GM12801 (cell line): Measurements from ENCODE around the gene MYPN.

Experiments
- TF ChIP-seq, protein P1 (sequence below): IDR thresholded peaks from one replicate; pipeline ENCODE4 v1.5.1; 2011; ENCODE audit warnings: control low read depth; ENCODE audit not compliant: insufficient read length; ENCODE audit errors: extremely low read depth

The MYPN gene

GRCh38 chr10:68146133-68146532 is 36.8 kb downstream of the MYPN start:
- TF ChIP-seq, protein P1, sequence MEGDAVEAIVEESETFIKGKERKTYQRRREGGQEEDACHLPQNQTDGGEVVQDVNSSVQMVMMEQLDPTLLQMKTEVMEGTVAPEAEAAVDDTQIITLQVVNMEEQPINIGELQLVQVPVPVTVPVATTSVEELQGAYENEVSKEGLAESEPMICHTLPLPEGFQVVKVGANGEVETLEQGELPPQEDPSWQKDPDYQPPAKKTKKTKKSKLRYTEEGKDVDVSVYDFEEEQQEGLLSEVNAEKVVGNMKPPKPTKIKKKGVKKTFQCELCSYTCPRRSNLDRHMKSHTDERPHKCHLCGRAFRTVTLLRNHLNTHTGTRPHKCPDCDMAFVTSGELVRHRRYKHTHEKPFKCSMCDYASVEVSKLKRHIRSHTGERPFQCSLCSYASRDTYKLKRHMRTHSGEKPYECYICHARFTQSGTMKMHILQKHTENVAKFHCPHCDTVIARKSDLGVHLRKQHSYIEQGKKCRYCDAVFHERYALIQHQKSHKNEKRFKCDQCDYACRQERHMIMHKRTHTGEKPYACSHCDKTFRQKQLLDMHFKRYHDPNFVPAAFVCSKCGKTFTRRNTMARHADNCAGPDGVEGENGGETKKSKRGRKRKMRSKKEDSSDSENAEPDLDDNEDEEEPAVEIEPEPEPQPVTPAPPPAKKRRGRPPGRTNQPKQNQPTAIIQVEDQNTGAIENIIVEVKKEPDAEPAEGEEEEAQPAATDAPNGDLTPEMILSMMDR: no peak

DNA sequence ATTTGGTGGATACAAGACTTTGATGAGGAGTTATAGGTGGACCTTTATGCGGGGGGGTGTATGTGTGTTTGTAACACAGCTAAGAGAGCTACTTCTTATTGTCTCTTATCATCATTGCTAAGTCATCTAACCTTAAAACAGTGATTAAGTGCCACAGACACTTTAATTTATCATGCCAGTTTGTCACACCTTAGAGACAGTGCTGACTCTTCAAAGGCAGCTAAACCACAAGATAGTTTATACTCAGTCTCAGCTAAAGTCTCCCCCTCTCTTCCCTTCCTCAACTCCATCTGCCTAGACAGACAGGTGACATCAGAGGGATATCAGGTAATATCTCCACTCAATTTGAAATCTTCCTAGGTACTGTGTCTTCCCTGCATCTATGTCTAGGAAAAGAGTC is 42.2 kb downstream of the MYPN start:
- TF ChIP-seq, protein P1: no peak

DNA sequence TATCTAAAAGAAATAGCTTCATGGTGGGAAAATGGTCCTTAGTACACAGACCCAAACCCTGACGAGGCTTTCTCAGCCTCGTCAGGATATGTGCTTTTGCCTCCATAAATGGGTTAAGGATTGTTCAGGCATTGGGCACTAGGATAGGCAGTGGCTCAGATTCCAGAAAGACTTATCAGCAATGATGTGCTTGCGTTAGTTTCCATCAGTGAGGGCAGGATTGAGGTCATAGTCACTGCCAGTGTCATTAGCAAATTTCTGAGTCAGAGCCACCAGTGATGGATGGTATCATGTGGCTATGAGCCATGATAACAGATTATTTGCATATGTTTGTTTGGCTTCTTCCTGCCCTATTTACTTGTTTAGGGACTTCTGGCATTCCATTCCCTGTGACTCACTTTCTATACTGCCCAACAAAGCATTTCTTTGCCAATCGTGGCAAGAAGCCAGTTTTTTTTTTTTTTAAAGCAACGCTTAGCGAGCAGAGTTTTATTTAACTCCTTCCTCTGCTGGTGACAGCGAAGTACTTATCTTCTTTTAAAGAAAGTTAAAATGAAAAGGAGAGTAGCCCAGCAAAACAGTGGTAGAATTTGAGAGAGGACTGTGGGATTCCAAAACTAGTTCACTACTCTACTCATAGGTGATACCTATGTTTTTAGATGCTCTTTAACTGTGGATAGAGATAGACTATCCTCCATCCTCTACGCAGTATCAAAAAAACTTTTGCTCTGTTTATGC is 44.4 kb downstream of the MYPN start:
- TF ChIP-seq, protein P1: no peak

DNA sequence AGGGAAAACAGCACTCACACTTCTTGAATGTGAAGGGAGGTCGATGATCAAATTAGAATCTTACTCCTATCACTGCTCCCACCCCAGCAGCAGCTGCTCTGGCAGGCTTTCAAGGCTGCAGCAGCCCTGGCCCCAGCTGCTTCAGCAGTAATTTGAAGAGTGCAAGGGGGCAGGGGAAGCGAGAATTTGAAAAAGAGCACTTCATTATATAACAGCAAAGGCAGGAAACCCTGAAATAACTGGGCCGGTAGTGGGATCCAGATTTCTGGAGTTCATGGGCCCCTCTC is 44.9 kb downstream of the MYPN start:
- TF ChIP-seq, protein P1: no peak

GRCh38 chr10:68155615-68156210 is 46.4 kb downstream of the MYPN start:
- TF ChIP-seq, protein P1: no peak

DNA sequence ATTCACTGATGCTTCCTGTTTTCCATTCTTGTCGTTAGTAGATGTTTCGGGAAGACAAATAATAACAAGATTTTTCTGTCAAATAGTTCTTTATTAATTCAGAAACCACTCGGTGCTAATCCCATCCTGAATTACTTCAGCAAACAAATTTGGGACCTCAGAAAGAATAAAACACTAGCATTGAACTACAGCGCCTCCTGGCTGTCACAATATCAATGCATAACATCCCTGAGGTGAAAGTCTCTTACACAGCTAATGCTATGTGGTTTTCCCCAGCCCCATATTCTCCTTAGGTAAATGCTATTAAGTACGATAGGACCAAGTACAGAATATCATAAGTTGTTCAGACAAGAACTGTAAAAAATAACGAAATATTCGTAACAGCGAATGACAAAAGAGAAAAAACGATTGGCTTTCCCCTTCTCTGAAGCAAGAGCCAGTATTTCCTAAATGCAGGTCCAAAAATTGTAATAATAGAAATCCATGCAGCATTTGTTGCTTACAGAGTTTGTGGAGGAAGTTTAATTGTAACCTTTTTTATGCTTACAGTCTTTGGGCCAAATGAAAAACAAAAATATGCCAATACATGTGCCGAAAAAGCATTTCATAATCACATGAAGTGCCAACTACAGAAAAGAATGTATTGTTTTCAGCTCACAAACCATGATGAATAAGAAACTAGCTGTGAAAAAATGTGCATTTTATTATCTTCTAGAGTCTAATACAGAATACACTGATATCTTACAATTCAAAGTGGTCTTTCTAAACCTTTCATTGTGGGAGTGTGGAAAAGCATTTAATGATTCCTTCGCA is 47.3 kb downstream of the MYPN start:
- TF ChIP-seq, protein P1: peak; percentile 40

- TF ChIP-seq, protein P1: no peak
Observed at GRCh38 chr10:68158031-68158430, 48.7 kb downstream of the MYPN start.
